ENCODE measurements around the gene MCF2.
"Not testable (repeated sequence)": the region's sequence is repeated elsewhere in the genome, so short reads cannot be mapped to it uniquely, and the experiment has no call there.

Gene MCF2, protein sequence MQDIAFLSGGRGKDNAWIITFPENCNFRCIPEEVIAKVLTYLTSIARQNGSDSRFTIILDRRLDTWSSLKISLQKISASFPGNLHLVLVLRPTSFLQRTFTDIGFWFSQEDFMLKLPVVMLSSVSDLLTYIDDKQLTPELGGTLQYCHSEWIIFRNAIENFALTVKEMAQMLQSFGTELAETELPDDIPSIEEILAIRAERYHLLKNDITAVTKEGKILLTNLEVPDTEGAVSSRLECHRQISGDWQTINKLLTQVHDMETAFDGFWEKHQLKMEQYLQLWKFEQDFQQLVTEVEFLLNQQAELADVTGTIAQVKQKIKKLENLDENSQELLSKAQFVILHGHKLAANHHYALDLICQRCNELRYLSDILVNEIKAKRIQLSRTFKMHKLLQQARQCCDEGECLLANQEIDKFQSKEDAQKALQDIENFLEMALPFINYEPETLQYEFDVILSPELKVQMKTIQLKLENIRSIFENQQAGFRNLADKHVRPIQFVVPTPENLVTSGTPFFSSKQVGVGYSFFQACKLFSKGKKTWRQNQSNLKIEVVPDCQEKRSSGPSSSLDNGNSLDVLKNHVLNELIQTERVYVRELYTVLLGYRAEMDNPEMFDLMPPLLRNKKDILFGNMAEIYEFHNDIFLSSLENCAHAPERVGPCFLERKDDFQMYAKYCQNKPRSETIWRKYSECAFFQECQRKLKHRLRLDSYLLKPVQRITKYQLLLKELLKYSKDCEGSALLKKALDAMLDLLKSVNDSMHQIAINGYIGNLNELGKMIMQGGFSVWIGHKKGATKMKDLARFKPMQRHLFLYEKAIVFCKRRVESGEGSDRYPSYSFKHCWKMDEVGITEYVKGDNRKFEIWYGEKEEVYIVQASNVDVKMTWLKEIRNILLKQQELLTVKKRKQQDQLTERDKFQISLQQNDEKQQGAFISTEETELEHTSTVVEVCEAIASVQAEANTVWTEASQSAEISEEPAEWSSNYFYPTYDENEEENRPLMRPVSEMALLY

DNA sequence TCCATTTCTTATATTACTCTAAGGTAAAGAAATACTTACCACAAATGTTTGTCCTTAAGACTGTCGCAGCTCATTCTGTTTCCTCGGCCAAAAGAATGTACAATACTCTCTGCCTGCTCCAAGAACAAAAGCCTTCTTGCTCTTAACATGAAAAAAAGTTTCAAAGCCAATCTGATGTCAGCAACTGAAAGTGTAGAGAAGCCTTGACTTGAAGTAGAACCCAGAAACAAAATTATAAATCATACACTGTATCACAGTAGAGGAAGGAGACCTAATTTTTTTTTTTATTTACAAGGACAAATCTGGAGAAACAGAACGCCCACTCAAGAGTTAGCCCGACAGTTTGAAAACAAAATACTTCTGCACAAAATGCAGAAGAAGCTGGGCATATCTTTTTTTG is at the start of gene MCF2:
Gene MCF2 (minus strand): TSS at position 101 of the 400 bp plus-strand sequence. CDS start 56,423 bp downstream, outside the sequence.
- no peak for DNase-seq (ENCODE audit: low read depth)

DNA sequence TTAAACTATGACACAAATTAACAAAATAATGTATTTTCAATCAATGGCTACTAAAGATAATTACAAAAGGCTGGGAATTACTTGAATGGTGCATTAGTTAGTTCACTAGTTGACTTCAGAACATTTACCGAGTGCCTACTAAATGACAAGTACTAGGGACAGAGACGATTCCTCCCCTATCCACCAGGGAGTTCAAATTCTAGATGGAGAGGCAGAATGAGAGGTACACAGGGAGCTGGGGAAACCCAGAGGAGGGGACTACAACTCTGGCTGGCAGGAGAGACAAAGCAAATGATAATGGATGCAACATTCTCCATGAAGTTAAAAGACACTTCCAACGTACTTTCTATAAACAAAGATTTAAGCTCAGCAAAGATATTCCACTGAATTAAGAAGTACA is 43.1 kb upstream of the MCF2 start:
- no peak for DNase-seq (ENCODE audit: low read depth)

DNA sequence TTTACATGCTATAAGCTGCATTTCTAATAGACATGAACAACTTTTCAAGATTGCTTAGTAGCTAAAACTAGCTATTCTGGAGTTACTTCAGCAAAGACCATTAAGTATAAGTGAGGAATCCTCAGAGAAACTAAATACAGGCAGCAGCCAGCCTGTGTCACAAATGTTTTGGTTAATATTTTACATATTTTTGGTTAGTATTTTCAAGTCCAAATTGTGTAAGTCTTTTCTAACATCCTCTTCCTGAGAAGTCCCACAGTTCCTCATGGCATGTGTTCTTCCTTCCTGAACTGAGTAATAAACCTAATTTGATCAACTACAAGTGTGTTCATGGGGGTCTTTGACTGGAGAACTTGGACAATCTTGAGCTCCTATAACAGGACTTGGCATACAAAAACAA is 42.4 kb upstream of the MCF2 start:
- no peak for DNase-seq (ENCODE audit: low read depth)

DNA sequence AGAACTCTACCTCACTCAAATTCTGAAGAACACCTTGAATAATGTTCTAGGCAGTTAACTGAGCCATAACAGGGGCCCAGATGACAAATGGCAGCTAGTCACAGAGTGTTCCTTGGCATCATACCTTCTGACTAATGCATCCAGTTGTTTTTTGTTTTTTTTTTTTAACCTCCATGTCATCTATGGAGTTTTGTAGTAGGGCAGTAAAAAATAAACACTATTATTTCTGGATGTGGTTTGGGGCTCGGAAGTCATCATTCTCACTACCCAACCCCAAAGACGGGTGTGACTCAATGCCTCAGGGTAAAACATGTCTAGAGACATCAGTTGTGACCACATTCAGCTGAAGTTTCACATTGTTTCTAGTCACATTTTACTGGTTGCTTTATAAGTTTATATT is 31.2 kb upstream of the MCF2 start:
- DNase-seq (ENCODE audit: low read depth): no peak

DNA sequence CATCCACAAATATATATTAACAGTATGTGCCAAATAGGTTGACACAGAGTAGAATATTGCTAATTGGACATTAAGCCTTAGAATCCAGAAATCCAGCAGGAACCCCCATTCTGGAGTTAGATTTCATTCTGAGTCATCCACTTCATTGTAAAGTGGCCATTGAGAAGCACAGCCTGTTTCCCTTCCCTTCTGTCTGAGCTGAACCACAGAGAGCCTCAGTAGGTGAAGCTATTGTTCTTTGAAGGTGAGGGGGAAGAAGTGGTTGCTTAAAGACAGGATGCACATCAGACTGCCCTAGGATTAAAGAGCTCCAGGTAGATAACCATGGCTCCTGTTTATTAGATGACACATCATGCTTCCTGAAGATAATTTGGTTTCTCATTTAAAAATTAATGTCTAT is 30.6 kb upstream of the MCF2 start:
- DNase-seq (ENCODE audit: low read depth): no peak

DNA sequence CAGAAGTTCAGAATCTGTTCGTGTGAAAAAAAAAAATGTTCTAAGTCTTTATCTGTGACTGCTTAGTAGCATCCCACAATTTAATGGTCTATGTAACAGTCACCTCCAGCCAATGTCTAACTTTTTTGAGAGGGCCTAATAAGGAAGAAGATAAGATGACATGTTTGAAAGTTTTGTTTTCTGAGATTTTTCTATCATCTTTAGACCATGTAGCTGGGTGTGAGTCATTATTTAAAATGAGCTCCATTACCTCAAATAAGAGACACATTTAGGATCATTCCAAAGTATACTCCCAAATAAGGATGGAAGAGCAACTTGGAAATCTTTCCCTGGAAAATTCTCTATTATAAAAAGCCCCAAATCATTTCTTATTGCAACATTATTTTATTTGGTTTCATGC is 28.2 kb upstream of the MCF2 start:
- no peak for DNase-seq (ENCODE audit: low read depth)

DNA sequence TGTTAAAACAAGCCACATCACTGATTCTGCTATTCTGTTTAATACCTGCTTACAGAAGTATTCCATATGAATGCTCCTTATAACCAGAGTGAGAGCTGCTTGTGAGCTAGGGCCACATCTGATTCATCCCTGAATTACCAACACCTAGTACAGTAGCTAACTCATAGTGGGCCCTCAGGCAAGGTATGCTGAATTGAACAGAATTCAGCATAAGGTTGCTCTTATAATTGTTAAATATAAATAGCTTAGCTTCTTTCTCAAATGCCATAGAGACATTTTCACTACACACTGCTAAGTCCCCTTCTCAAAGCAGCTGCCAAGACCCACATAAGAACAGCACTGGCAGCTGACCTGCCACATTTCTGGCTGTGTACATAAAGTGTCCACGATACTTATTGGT is 27.0 kb upstream of the MCF2 start:
- no peak for DNase-seq (ENCODE audit: low read depth)

DNA sequence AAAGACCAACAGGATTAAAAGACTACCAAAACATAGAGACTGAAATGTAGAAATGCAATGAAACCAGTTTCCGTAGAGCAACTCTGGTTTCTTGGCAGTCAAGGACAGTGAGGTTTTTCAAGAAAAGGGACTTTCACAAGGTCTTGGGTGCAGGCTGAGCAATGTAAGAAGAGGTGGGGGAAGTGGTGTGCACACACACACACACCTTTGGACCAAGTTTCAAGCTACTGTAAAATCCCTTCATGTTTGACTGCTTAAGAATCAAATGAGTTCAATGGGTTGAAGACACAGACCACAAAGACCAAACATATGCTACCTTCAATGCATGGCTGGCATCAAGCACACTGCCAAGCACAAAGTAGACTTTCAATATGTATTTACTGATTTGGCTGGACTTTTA is 17.8 kb upstream of the MCF2 start:
- DNase-seq (ENCODE audit: low read depth): no peak

DNA sequence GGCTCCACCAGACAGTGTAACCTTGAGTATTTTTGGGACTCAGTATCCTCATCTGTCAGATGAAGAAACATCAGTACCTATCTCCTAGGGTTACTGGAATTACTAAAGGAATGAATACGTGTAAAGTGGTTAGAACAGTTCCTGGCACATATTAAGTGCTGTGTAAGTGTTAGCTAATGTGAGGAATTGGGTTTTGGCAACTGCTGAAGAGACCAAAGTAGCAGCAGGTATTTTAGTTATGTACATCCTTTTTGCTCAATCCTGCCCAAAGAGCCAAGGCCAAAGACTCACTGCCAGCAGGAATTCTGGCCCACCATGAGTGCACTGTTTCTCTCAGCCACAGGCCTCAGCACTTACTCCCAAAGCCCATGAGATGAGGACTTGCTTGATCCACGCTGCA is 16.7 kb upstream of the MCF2 start:
- DNase-seq (ENCODE audit: low read depth): no peak

DNA sequence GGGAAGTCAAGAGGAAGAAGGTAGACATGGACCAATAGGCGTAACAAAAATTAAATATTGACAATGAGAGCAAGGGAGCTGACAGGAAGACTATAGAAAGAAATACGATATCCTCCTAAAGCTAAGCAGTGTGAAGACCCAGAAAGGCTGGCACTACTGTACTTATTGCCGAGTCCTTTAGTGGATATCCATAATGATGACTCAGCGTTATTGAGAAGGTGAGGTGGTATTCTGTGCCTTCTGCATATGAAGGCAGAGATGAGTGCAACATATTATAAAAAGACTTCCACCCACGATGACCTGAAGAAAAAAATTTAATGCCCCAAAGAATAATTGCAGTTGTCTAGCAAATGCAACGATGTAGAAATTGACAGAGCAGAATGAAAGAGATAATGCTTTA is 13.0 kb upstream of the MCF2 start:
- DNase-seq (ENCODE audit: low read depth): no peak

DNA sequence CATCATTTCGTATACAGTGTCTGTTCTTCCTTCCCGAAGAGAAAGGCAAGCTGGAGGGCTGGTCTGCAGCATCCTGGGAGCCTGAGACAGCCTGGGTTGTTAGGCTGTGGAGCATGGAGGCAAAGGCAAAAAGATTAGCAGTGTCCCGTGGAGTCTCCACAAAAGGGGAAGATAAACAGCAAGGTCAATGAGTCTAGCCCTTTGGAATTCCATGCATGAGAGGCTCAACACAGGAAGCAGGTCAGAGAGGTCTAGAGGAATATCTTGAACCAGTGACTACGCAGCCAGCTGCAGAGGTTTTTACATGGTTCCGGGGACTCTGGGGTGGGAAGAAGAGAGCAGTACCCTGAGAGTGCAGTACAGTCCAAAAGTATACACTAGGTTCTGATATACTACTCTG is 12.2 kb upstream of the MCF2 start:
- peak; percentile 28 for DNase-seq (ENCODE audit: low read depth)

DNA sequence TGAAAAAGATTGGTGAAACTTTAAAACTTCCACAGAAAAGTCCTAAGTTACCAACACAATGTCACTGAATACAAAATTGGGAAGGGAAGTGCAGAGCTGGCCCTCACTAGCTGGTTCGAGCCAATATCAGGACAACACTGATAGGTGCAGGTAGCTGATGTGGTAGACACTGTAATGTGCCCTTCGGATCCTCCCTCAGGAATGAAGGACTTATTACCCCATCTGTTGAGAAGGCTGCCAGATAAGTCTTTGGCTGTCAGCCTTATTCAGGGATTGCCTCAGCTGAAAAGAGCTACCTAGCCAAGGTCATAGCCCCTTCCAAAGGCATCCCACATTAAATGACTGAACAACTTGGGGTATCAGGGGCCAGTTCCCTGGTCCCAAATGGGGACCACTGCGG is 5.3 kb downstream of the MCF2 start:
- DNase-seq (ENCODE audit: low read depth): no peak

DNA sequence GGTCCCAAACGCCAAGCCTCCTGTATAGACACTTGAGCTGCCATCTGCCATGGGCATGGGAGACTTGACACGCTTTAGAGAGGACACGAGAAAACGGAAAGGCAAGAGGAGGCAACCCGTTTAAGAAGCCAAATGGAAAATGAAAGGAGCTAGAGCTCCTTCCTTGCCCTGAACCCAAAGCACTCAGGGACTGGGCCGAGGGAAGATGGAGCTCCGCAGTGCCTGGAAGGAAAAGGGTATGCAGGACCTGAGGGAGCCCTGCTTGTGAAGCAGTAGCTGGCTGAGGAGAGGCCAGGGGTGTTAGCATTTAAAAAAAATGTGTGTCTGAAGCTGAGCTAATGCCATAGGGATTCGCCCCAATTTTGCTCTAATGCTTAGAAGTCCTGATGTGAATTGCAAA is 15.1 kb downstream of the MCF2 start:
- DNase-seq (ENCODE audit: low read depth): no peak

DNA sequence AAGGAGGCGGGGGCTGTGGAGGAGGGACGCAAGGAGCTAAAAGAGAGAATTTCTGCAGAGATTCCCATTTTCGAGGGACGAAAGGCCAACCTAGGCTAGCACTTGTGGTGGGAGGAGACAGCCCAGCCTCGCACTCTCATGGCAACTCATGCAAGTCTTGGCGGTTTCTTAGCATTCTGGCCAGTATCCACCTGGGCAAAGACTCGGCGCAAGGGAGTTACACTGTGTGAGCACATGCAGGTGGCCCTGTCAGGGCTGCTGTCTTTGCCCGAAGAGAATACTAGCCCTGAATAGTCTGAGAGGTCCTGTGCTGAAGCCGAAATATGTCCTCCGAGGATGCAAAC is 15.5 kb downstream of the MCF2 start:
- no peak for DNase-seq (ENCODE audit: low read depth)

DNA sequence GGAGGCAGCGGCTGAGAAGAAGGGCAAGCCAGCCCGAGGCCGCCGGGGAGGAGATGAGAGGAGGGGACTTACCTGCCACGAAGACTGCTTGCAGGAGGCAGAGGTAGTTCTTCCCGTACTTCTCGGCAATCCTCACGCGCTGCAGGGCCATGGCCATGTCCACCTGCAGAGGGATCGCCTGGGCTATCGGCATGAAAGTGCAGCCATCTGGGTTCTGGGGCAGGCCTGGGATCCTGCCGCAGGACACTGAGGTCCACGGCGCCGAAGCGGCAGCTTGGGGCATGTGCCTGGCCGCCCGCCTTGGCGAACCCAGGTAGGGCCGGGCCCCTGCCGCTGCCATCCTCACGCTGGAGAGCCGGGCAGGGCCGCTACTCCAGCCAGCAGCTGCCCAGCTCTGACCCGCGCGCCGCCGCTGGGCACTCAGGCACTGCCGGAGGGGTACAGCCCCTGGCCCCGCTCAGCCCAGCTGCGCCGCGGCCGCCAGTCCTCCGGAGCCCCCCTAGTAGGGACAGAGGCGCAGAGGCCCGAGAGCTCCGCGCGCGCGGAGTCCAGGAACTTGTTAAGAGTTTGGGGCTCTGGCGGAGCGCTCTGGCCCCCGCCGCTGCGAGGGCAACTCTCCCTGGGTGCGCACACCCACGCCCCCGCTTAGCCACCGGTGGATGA is 16.0 kb downstream of the MCF2 start:
- no peak for DNase-seq (ENCODE audit: low read depth)

DNA sequence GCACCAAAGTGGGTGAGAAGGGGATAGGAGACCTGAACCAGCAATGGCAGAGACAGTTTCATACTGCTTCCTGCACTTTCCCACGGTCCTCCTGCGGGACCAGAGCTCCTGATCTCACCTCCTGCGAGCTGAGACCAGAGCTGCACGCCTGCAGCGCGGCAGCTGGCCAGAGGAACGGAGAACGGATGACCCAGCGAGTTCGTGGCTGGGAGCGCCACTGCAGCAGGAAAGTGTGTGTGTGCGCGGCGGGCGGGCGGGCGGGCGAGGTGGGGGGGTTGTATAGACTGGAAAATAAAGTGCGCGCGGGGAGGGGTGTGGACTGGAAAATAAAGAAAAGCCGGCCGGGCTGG is 16.5 kb downstream of the MCF2 start:
- no peak for DNase-seq (ENCODE audit: low read depth)

DNA sequence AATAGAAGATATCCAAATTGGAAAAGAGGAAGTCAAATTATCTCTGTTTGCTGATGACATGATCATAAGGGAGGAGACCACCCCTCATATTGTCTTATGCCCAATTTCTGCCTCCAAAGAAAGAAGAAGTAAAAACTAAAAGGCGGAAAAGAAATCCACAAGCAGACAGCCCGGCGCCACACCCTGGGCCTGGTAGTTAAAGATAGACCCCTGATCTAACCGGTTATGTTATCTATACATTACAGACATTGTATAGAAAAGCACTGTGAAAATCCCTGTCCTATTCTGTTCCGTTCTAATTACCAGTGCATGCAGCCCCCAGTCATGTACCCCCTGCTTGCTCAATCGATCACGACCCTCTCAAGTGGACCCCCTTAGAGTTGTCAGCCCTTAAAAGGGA is 22.8 kb downstream of the MCF2 start:
- DNase-seq (ENCODE audit: low read depth): not testable (repeated sequence)

DNA sequence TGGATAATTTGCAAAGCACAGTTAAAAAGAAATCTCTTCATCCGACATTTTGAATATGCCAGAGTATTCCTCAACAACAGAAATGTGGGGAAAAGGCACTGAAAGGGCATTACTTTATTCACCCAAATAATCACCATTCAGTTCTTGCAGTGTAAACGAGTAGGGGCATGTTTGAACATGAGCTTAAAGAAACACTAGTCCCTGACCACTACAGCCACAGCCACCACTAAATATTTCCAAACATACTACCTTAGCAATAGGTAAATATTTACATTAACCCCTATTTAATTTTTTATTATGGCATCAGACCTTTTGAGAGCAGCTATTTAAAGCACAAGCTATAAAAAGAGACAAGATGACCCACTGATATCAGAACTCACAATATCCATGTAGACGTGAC is 27.6 kb downstream of the MCF2 start:
- DNase-seq (ENCODE audit: low read depth): no peak

DNA sequence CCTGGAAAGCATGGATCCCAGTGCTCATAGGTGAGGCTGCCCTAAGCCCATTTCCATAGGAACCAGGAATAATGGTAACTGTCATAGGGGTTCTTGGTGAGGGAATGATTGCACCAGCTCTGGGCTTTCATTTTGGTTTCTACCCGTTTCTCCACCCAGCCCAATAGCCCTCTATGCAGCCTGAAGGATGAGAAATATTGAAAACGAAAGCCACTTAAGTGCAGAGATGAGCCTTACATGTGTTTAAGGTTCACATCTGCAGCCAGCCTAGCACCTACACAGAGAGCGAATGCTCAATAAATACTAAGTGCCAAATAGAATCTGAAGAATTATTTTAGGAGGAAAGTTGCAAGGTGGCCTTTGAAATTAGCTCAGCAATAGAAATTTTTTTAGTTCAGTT is 60.4 kb downstream of the MCF2 start:
- no peak for DNase-seq (ENCODE audit: low read depth)

DNA sequence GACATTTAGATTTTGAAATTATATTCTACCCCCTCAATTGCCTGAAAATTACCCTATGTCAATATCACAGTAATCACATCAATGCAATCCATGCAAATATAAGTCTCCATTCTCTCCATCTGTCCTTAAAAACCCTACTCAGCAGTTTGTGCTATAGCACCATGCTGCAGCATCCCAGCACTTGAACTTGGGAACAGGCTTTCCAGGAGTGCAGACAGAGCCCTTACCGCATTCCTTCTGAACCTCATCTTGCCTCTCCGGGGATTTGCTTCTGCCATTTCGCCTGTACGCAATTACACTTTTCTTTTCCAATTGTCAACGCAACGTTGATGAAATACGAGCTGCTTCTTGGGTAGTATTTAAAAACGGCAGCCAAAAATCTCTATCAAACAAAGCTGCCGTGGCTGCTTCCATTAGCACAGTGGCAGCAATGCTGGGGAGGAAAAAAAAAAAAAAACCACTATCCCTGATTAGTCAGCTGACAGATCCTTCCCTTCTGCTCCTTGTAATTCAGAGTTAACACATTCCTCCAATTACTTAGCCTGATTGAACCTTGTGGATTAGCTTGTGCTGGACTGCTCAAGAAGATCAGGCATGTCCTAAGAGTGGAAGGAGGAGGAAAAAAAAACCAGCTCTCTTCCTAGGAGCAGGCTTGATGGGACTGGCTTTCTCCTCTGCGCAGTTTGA is 65.6 kb downstream of the MCF2 start:
- no peak for DNase-seq (ENCODE audit: low read depth)

DNA sequence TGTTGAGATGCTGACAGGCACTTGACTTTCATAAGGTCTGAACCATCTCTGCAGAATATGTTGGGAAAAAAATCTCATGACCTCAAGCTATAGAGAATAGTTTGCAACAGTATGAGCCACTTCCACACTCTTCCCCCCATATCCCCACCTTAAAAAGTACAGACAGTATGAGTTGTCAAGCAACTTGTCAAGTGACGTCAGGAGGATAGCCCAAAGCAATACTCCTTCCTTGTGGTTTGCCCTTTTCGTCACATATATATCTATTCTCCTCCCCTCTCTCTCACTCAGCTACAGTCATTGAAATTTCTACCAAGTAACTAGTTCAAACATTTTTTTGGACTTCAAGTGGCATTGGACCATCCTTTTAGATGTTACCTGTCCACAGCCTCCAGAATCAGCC is 67.7 kb downstream of the MCF2 start:
- no peak for DNase-seq (ENCODE audit: low read depth)

DNA sequence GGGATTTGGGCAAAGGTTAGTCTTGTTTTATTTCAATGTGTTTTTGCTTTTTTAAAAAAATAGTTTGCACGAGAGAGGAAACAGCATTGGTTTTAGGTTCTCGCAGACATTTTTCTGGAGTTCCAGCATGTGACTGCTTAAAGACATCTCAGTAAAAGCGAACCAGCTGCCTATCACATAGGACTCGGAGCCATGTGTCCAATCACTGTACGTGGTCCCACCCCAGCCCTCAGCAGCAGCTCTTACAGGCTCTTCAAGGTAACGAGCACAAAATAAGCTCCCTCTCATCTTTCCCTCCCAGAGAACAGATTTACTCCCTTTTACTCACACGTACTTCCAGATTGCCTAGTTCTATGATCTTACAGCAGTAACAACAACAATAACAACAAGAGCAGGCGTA is 68.7 kb downstream of the MCF2 start:
- DNase-seq (ENCODE audit: low read depth): no peak
